NOMO-1 treated with dmso at 0.1 percent for 144 hours (cell line): ENCODE measurements around the gene UST.
"Not testable (repeated sequence)": the region's sequence is repeated elsewhere in the genome, so short reads cannot be mapped to it uniquely, and the experiment has no call there.

ENCODE experiments used
- DNase-seq: peaks from one replicate; lab custom pipeline; 2025; ENCODE audit not compliant: unreplicated experiment; lab: John Stamatoyannopoulos, UW

Gene UST

DNA sequence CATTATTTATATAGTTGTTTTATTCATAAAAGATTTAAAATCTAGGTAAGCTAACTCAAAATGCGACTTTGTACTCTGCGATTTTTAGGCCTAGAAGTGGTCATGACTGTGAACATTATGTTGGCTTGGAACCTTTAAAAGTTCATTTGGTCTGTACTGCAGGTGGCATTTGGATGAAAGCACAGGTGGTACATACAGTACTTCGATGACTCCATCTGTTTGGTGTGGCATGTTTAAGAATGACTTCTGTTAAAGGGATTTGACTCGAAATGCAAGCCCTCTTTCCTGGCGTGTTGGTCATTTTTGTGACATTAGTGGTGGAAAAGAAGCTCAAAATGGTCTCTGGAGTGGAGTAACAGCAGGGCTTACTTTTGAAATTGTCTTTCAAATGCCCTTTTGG lies 118.1 kb downstream of the UST start:
- no peak for DNase-seq

DNA sequence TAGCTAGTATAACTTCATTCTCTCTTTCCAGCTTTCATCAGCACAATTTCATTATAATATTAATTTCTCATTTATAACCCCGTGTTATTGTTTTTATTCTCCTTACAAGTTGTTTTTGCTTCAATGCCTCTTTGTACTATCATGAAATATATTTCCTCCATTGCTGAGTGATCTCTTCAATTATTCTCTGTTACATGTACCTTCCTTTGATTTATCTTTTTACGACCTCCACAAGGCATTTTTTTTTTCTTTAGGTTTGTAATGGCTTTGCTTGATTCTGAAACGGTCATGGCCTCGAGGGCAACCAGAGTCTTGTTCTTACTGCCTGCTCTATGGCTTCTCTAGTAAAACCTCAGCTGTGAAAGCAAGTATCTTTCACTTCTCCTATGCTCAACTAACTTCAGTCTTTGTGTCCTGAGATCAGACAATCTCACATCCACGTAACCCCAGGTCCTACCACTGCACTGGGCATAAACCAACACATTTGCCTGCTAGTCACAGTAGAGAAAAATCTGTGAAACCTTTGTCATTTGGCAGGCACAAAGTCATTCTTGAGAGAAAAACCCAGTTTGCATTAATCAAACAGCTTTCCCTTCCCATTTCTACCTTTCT lies 119.9 kb downstream of the UST start:
- DNase-seq, result no peak

DNA sequence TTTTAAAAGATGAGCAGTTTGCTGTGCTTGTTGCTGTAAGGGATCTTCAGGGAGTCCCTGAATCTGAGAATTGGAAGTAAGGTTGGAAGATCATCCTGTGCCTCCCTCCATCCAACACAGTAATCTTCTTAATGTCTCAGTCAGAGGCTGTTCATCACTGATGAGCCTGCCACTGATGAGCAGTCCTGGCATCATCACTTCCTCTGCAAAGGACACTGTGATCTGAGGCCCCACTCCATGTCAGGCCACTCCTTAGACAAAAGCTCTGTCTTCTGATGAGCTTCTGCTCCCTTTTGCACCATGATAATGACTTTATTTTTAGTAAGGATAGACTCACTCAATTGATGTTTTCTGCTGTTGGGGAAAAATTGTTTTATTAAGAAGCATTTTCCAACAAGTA lies 121.0 kb downstream of the UST start:
- DNase-seq, result no peak

DNA sequence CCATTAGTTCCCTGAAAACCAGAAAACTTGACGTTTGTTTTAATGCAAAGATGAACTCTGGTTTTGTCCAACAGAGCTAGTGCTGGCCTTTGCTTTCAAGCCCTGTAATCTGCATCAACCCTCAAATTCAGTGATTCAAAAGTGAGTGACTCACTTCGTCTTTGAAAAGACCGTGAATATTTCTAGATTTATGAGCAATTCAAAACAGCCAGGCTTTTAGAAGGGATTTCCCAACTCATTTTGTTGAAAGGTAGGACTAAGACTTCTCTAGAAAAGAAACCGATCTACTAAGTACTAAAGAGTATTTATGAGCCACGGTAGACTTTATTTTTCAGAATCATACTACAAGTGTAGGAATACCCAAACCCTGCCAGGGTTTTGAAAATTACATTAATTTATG lies 121.5 kb downstream of the UST start:
- DNase-seq, result no peak

DNA sequence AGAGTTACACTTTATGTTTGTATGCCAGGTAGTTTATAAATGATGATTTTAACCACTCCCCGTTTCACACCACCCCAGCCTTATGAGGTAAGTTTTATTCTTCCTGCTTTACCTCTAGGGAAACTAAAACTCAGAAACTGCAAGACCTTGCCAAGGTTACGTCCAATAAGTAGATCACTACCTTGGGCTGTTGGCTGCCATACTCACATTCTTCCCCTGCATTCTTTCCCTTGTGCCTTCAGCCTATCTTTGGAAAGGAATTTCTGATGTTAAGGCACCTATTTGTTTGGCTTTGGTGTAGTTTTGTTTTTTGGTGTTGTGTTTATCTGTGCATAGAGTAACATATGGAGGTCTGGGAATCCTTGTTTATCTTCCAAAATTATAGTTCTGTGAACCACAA lies 122.1 kb downstream of the UST start:
- no peak for DNase-seq

DNA sequence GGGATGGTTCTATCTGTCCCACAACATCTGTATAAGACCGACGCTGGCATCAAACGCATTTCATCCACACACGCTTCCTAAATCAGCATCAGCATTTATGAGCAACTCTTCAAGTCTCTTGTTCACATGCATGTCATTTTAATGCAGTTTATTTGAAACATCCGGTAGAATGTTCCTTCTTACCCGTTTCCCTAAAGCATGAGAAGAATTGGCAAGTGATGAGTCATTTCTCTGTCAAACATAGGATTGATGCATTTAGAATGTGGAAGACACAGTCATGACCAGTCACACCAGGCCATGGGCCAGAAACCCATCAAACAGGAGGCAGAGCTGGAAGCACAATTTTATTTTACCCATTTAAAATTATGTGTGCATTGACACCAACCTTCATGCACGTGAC lies 122.8 kb downstream of the UST start:
- peak; percentile 47 for DNase-seq

DNA sequence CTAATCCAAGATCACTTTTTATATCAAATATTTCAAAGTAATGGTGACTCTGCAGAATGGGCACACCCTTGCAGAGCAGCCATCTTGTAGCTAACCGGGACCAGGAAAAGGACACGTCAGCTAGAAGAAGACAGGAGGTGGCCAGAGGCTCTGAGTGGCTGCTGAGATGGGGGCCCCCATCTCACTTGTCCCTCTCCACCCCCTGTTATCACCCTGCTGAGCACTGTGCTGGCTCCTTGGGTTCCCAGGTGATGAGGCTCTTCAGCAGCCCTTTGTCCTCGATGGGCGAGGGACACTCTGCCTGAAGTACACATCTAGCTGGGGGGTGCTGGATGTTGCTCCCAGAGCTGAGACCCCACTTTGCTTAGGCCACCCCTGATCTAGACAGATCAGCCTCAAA lies 126.3 kb downstream of the UST start:
- no peak for DNase-seq

DNA sequence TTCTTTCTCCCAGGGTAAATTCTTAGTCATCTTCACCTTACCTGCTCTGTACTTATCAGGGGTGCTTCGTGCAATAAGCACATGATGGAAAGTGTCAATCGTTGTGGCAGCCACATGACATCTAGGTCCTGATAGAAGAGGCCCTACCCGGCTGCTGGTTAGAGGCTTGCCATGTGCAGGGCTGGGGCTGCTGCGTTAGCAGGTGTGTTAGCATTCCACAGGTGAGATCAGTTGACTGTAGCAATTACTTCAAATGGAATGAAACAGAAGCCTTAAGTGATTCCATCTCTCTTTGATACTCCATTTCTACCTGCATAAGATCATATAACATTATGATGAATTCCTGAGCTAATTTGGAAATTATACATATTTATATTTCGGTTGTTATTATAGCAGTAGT lies 127.0 kb downstream of the UST start:
- no peak for DNase-seq

DNA sequence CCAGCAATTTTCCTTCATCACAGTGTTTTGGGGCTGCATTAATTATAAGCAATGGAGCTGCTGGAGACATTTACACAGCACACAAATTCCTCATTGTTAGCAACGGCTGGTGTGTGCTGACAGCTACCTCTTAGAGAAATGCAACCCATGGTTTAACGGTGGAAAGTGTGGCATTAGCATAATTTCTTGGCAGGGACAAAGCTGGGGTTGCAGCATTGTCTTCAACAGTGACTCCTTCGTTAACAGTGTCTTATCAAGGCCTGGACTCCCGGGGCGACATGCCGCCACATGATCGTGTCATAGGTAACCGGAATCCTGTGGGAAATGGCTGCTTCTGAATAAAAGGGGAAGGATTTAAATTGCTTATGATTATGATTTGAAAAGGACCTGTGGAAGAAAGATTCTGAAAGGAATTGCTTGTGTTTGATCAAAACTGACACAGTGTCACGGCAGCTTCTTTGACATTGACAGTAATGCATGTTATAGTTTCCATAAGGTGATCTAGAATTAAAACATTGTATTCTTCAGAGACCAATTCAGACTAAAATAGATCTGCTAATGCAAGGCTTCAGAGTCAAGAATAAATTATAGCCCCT lies 128.0 kb downstream of the UST start:
- DNase-seq, result no peak

DNA sequence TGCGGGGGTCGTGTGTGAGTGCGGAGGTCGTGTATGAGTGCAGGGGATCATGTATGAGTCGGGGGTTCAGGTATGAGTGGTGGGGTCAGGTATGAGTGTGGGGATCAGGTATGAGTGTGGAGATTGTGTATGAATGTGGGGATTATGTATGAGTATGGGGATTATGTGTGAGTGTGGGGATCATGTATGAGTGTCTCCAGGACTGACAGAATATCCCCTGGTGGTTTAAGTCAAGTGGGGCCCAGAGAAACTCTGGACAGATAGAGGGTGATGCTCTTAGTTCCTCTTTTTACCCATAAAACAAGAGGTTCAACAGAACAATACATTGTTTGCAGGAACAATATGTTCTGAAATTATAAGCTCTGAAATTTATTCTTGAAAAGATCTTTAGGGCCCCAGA lies 131.9 kb downstream of the UST start:
- DNase-seq, result no peak

DNA sequence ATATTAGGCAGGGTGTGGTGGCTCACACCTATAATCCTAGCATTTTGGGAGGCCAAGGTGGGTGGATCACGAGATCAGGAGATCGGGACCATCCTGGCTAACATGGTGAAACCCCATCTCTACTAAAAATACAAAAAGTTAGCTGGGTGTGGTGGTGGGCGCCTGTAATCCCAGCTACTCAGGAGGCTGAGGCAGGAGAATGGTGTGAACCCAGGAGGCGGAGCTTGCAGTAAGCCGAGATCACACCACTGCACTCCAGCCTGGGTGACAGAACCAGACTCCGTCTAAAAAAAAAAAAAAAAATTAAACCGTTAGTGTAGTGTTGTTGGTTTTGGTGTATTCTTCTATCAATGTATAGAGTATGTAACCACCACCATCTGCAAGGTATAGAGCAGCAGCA lies 133.9 kb downstream of the UST start:
- DNase-seq, result not testable (repeated sequence)

DNA sequence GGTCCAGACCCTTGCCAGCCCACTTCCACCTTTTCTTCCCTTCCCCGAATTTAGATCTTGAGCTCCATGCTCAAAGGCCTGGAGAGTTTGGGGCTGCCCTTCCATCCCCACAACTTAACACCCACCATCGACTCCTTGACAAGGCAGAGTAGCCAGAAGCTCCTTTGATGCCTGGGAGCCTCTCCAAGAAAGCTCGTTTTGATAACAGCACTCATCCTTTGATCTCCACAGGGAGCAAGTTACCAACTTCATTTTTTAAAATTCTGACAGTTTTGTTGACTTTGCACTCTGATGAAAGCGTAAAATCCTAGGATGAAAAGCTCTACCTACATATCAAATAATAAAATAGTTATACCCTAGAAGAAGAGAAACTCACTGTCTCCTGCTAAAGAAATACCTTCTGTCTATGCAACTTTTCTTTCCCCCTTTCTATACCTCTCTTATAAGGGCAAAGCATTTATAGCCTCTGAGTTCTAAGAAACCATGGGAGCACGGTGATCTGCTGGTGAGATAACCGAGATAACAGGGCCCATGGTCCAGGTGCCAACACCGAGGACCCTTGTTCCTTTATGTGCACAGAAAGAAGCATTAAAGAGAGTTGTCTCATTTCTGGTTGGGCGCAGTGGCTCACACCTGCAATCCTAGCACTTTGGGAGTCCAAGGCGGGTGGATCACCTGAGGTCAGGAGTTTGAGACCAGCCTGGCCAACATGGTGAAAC lies 134.9 kb downstream of the UST start:
- no peak for DNase-seq

DNA sequence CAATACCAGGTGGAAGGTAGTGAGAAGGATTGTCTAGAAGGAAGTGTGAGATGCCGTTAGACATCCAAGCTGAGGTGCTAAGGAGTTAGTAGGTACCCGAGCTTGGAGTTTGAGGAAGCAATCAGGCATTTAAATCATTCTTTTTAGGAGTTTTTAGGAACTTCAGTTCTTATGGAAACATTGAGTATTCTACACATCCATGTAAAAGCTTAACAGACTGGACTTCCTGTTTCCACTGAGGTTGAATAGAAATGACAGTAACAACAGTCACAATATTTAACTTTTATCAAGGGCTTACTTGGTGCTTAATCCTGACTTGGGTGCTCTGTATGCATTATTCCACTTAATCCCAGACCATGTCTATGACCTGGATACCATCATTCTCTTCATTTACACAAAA lies 136.4 kb downstream of the UST start:
- DNase-seq, result no peak

DNA sequence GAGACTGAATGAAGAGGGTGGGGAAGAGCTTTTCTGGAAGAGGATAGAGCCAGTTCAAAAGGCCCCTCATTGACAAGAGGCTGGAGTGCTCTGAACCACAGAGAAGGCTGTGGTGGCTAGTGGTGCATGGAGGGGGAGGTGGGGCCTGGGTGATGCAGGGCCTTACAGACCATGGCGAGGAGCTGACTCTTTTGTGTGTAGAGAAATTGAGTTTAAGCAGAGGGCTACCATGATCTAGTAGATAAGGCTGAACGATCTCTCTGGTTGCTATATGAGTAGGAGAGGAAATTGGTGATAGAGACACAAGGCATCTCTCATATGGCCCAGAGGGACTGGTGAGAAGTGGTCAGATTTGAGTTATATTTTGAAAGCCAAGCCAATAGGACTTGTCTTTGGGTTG lies 137.6 kb downstream of the UST start:
- DNase-seq, result no peak

DNA sequence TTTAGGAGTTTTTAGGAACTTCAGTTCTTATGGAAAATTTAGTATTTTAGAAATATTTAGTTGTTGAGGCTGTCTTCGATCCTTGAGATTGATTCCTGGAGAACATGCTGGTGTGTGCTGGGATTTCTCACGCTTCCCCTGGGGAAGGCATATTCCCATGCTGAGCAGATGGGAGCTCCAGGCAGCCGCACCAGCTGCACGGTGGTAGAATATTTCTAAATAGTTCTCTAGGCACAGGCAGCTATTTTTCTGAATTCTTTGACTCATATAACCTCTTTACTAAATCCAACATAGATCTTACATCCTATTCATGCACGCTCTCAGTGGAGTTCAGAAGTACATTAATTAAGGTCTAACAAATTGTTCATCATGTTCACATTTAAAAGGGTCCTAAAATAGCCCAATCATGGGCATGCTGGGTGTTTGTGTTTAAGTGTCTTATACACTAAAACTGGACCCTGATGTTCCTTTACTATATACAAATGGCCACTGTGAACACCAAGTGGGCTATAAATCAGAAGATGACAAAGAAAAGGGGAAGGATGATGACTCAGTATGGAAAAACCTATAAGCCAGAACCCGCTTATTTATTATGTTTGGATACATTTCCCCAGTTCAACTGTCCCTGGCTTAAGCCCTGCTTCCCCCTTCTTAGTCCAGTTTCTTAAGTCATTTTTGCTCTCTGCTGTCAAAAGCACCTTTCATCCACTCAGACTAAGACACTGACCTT lies 138.5 kb downstream of the UST start:
- DNase-seq, result peak; percentile 52

DNA sequence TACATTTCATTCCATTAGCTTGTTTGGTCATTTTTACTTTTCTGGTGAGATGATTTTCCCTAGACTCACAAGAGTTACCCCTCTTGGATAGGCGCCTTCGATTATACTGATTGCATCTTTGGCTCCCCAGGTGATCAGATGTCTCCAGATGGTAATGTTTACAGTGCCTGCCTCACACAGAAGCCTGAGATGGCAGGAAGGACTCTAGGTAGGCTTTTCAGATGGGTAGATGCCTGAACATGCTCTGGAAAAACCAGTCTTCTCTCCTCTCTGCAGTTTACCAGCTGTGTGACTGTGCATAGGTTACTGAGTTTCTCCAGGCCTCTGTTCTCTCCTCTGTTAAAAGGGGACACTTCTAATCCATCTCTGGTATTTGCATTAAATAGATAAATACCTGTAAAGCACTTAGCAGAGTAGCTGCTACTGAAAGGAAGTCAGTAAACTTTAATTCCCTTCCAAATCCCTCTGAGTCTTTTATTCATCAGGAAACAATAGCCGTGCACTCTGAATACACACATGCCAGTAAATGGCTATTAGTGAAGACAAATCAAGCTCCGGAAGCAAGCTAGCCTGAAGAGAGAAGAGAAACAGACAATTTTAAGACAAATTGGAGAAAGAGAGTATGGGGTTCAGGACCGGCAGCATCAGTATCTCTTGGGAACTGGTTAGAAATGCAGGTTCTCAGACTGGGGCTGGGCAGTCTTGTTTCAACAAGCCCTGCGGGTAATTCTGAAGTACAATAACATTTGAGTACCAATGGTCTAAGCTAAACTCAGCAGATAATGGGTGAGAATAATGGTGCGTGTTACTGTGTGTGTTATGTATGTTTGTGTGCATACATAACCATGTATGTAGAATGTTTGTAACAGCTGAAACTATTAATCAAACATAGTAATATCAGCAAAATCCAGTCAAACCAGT lies 139.4 kb downstream of the UST start:
- DNase-seq, result no peak

DNA sequence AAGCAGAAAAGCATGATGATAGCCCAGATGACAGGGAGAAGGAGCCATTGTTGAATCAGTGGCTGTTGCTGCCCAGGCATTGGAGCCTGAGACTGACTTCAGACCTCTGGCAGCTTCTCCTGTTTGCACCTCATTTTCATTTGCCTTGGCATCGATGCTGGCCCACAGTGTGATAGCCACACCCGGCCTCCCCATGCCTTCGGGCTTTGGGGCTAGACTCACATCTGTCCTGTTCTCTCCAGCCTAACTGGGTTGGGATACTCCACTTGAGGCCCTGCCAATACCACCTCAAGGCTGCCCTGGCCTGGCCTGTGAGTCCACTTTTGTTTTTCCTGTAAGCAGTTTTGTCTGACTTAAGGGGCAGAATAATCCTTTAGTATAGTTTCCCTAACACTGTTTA lies 140.4 kb downstream of the UST start:
- no peak for DNase-seq

DNA sequence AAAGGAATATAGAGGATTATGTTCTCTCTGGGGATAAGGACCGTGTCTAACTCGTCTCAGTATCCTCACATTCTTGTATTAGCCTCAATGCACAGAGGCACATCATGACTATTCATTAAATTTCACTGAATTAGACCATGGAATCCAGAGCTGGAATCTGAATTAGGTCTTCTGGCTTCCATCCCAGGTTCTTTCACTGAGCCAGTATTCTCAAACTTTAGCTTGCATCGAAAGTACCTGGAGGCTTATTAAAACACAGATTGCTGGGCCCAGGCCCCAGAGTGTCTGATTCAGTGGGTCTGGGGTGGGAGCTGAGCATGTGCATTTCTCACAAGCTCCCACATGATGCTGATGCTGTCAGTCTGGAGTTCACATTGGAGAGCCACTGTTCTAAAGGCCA lies 142.0 kb downstream of the UST start:
- no peak for DNase-seq

DNA sequence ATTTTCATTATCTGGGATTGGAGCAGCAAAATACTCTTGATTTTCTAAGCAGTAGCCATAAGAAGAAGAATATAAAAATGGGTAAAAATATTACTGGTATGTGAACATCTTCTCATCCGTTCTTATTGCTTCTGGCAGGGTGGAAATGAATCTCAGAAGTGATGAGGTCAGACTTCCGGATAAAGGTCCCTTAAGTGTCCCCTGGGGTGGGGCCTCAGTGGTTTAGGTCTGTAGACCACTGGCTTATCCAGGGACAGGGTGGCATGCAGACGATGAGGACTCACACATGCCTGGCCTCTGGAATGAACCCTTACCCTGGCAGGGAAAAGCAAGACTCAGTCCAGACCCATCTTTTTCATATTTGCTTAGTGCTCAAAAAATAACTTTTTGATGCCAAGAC lies 143.3 kb downstream of the UST start:
- DNase-seq, result no peak

DNA sequence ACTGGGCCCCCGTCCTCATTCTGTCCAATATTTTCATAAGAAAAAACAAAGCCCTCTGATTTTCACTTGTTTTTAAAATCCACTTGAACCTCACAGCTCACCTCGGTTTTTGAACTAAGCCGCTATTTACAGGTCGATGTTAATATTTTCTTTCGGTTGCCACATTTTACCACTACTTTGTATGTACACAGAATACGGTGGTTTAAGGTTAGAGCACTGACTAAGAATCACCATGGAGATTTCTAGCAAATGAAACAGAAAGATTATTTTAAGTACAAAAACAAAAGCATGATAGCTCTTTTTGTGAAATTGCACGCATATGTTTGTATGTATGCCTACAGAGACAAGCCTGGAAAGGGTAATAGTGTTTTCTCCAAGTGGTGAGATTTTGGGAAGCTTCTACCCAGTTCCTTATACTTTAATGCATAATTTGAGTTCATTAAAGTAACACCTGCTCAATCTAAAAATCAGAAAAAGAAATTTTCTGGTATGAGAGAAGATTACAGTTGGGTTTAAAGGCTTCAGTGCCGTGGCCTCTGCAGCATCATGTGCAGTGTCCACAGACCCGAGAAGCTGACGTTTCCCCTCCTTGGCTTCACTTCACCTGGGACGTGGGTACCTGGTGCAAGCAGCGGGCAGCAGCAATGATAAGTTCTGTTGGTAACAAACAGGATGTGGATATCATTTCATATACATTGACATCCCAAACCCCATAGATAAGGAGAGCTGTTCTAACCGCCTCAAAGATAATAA lies 144.0 kb downstream of the UST start:
- DNase-seq, result no peak
